B cell (primary cell): ENCODE results near the gene ZFHX2. TPM values are rescaled to one million over a fixed set of nuclear protein-coding genes. Genes with fewer than 3 reads are reported as not detected.
A peak's percentile ranks its signal among the peaks of the same experiment; 100 is the strongest.

ENCODE experiments used
- ATAC-seq: fragments of 200-7000 bp; cut with Tn5 transposase; one replicate; pipeline ENCODE4 v1.10.0; 2021; ENCODE audit warnings: low read depth, mild to moderate bottlenecking, moderate number of reproducible peaks, moderate library complexity
- CTCF ChIA-PET: fragments of 350-600 bp; sonication (Branson Sonifier 250); formaldehyde crosslinking; loops from one replicate; lab custom pipeline; 2021; ENCODE audit warnings: antibody characterized with exemption, inconsistent platforms; lab: Charles Lee
- POLR2A ChIA-PET: fragments of 350-600 bp; sonication (Branson Sonifier 250); formaldehyde crosslinking; loops from one replicate; lab custom pipeline; 2021; ENCODE audit warnings: antibody characterized with exemption; lab: Charles Lee
- DNase-seq: peaks from one replicate; pipeline ENCODE4 v3.0.0; 2013
- H2AFZ ChIP-seq: 2 replicates; pipeline ENCODE4 v1.6.1; 2012; ENCODE audit warnings: mild to moderate bottlenecking, low read depth, low read length; ENCODE audit not compliant: insufficient read depth, poor library complexity, severe bottlenecking
- H3K27ac ChIP-seq, 2 donors: 1 replicate in 1 of 2; 2 replicates in 1 of 2; pipeline ENCODE4 v1.5.1; 2012 to 2013; ENCODE audit warnings: low read length in 2 of 2, mild to moderate bottlenecking in 2 of 2, moderate library complexity in 1 of 2
- H3K27me3 ChIP-seq, 4 experiments: fragments of 200-600 bp in 1 of 4; sonication (generic) in 1 of 4; replicated peaks in 1 of 4; 1 replicate in 2 of 4; 2 replicates in 2 of 4; pipeline versions ENCODE4 v1.6.1 to v1.7.0; 2013 to 2016; ENCODE audit warnings: low read length in 3 of 4, mild to moderate bottlenecking in 2 of 4, mixed read lengths in 1 of 4, moderate library complexity in 1 of 4; ENCODE audit not compliant: insufficient read depth in 4 of 4, control insufficient read depth in 3 of 4; ENCODE audit errors: control extremely low read depth in 1 of 4
- H3K36me3 ChIP-seq, 2 experiments: replicated peaks in 1 of 2; 1 replicate in 1 of 2; 2 replicates in 1 of 2; pipeline versions ENCODE4 v1.6.1 to v1.7.1; 2013; ENCODE audit warnings: low read length in 1 of 2; ENCODE audit not compliant: insufficient read depth in 2 of 2, control insufficient read depth in 1 of 2; ENCODE audit errors: control extremely low read depth in 1 of 2, extremely low read depth in 1 of 2
- H3K4me1 ChIP-seq, 2 donors: fragments of 200-600 bp in 1 of 2; sonication (generic) in 1 of 2; 1 replicate in 1 of 2; 2 replicates in 1 of 2; pipeline versions ENCODE4 v1.5.1 to v1.6.1; 2013 to 2017; ENCODE audit warnings: low read length in 2 of 2; ENCODE audit not compliant: control insufficient read depth in 2 of 2, insufficient read depth in 2 of 2
- H3K4me2 ChIP-seq: replicated peaks from 2 replicates; pipeline ENCODE3; 2012; ENCODE audit warnings: mild to moderate bottlenecking, low read depth, low read length; ENCODE audit not compliant: poor library complexity, severe bottlenecking
- H3K4me3 ChIP-seq, 5 experiments: fragments of 200-600 bp in 1 of 5; sonication (generic) in 1 of 5; 1 replicate in 3 of 5; 2 replicates in 2 of 5; pipeline versions ENCODE4 v1.5.1 to v1.7.0; 2011 to 2016; ENCODE audit warnings: low read length in 4 of 5, mild to moderate bottlenecking in 4 of 5, low read depth in 2 of 5, control low read depth in 1 of 5, moderate library complexity in 1 of 5; ENCODE audit not compliant: insufficient read depth in 1 of 5; ENCODE audit errors: control extremely low read depth in 1 of 5, extremely low read depth in 1 of 5
- H3K79me2 ChIP-seq: fragments of 200-600 bp; sonication (generic); one replicate; pipeline ENCODE4 v1.6.0; 2016; ENCODE audit warnings: low read length; ENCODE audit not compliant: control insufficient read depth, insufficient read depth
- H3K9ac ChIP-seq: fragments of 200-600 bp; sonication (generic); 2 replicates; pipeline ENCODE4 v1.6.1; 2017; ENCODE audit warnings: mild to moderate bottlenecking, low read length, moderate library complexity
- H3K9me3 ChIP-seq, 3 donors: one replicate each; pipeline versions ENCODE4 v1.6.1 to v1.7.1; 2013; ENCODE audit warnings: low read length in 2 of 3; ENCODE audit not compliant: control insufficient read depth in 2 of 3, insufficient read depth in 1 of 3; ENCODE audit errors: control extremely low read depth in 1 of 3
- H4K20me1 ChIP-seq: 2 replicates; pipeline ENCODE4 v1.6.0; 2012; ENCODE audit warnings: mild to moderate bottlenecking, low read length; ENCODE audit not compliant: insufficient read depth, control insufficient read depth, poor library complexity, severe bottlenecking
- H3K27ac Mint-ChIP-seq: one replicate; pipeline ENCODE4 v1.8.0; 2021; ENCODE audit warnings: mixed read lengths
- H3K27me3 Mint-ChIP-seq: one replicate; pipeline ENCODE4 v1.8.0; 2021; ENCODE audit warnings: mixed read lengths
- H3K4me1 Mint-ChIP-seq: one replicate; pipeline ENCODE4 v1.8.0; 2021; ENCODE audit warnings: mixed read lengths
- H3K4me3 Mint-ChIP-seq: one replicate; pipeline ENCODE4 v1.8.0; 2021; ENCODE audit warnings: mixed read lengths
- H3K9me3 Mint-ChIP-seq: one replicate; pipeline ENCODE4 v1.8.0; 2022; ENCODE audit warnings: mixed read lengths; ENCODE audit not compliant: insufficient read depth
- EZH2 ChIP-seq: IDR thresholded peaks from 2 replicates; pipeline ENCODE4 v1.6.1; 2012; ENCODE audit warnings: borderline replicate concordance, low read depth, mild to moderate bottlenecking, moderate library complexity, low read length; ENCODE audit not compliant: insufficient read depth, poor library complexity, severe bottlenecking
- WGBS: methylation state at CpG from one replicate; pipeline ENCODE4 v1.1.5; 2013; ENCODE audit warnings: missing lambda C conversion rate; ENCODE audit not compliant: insufficient coverage; 5-methylcytosine and 5-hydroxymethylcytosine counted together
- intact Hi-C: fragments of 100-400 bp; cut with micrococcal nuclease; formaldehyde crosslinking; loops from one replicate; pipeline ENCODE4 v1.10.0; 2022
- polyA plus RNA-seq: library from polyadenylated mRNA; depleted of rRNA; stranded (reverse); fragments of >200 nt; gene quantifications from 2 replicates; pipeline ENCODE4 v1.2.3, GENCODE V29; 2012
- total RNA-seq, 2 donors: library from RNA; stranded (reverse); fragments of 120-200 nt in 1 of 2; gene quantifications; 1 replicate in 1 of 2; 2 replicates in 1 of 2; pipeline versions ENCODE4 v1.2.3 to v1.2.4, GENCODE V29; 2013 to 2022
- TF ChIP-seq, protein P1 (sequence below): fragments of 200-600 bp; IDR thresholded peaks from one replicate; pipeline ENCODE4 v1.8.0; 2022; ENCODE audit warnings: antibody characterized with exemption, mild to moderate bottlenecking

Gene ZFHX2
- total and polyA plus RNA-seq, 2 donors (not counting 1 experiment from before 2014, with no cell fraction given) = 0.21 to 2.5 TPM

DNA sequence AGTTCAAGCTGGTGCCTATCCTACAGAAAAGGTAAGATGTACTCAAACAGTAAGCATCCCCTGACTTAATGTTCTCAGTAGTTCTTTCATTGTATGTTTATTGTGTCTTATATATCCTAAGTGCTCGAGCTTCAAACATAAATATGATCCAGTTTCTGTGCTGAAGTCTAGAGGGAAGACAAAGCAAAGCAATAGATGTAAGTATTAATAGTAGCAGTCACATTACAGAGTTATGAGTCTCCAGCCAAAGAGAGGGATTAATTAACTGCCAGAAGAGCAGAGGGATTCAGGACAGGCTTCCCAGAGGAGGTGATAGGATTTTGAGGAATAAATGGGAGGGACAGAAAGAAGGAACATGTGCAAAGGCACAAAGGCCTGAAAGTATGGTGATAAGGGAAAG lies 80.6 kb downstream of the ZFHX2 start:
- Mint-ChIP-seq H3K4me1 (peaks cover 7% of the 10 kb centered on the region), H3K4me3 (peak overlapping the region; percentile 62), H3K9me3 (no peaks in the 10 kb centered on the region), H3K27me3 (peaks cover 3% of the 10 kb centered on the region), H3K27ac (peak overlapping the region; percentile 50)
- peaks cover 0 to 6% (median 0%) of the 10 kb centered on the region in 3 donors for H3K9me3 ChIP-seq
- CTCF ChIA-PET = interaction anchor here (1.6 kb wide), 1 partner anchor 89 kb away, joined by 8 read pairs; no protein-coding TSS in a partner anchor
- H3K4me3 ChIP-seq = no peak overlapping the region
- peaks cover 11 to 15% of the 10 kb centered on the region in 2 donors for H3K4me1 ChIP-seq
- no peak for ATAC-seq
- no CpG with 5 or more reads among the region's 1 CpG for WGBS
- no peak for DNase-seq
- H3K27ac ChIP-seq = no peak overlapping the region
- peaks cover 11 to 41% of the 10 kb centered on the region in 2 experiments for H3K36me3 ChIP-seq
- no peaks in the 10 kb centered on the region for H3K27me3 ChIP-seq
- peaks cover 6% of the 10 kb centered on the region for H4K20me1 ChIP-seq
- H3K9ac ChIP-seq = no peak overlapping the region
- intact Hi-C loops = no loop called here
- H3K4me2 ChIP-seq = no peak overlapping the region
- POLR2A ChIA-PET = interaction anchor here (0.5 kb wide), 1 partner anchor 81 kb away, joined by 5 read pairs; the partner anchor contains the start of gene ZFHX2
- H2AFZ ChIP-seq = no peak overlapping the region
- no peak for TF ChIP-seq EZH2
- TF ChIP-seq, protein P1, sequence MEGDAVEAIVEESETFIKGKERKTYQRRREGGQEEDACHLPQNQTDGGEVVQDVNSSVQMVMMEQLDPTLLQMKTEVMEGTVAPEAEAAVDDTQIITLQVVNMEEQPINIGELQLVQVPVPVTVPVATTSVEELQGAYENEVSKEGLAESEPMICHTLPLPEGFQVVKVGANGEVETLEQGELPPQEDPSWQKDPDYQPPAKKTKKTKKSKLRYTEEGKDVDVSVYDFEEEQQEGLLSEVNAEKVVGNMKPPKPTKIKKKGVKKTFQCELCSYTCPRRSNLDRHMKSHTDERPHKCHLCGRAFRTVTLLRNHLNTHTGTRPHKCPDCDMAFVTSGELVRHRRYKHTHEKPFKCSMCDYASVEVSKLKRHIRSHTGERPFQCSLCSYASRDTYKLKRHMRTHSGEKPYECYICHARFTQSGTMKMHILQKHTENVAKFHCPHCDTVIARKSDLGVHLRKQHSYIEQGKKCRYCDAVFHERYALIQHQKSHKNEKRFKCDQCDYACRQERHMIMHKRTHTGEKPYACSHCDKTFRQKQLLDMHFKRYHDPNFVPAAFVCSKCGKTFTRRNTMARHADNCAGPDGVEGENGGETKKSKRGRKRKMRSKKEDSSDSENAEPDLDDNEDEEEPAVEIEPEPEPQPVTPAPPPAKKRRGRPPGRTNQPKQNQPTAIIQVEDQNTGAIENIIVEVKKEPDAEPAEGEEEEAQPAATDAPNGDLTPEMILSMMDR = no peak
- peaks cover 18% of the 10 kb centered on the region for H3K79me2 ChIP-seq

Other genes with a start within 250 kb of the ZFHX2 start
- gene PPP1R3E, start 248.9 kb downstream of the ZFHX2 start, total RNA-seq = 74.8 and 76.7 TPM in 2 replicates
- gene PPP1R3E, start 248.9 kb downstream of the ZFHX2 start, polyA plus RNA-seq = 56.9 and 57.2 TPM in 2 replicates
- gene BCL2L2, start 244.9 kb downstream of the ZFHX2 start, total RNA-seq = 12.9 and 17.8 TPM in 2 replicates
- 5.4 and 8.2 TPM in 2 replicates for gene BCL2L2, start 244.9 kb downstream of the ZFHX2 start, polyA plus RNA-seq
- 280 and 293 TPM in 2 replicates for gene PABPN1, start 230.3 kb downstream of the ZFHX2 start, total RNA-seq
- gene PABPN1, start 230.3 kb downstream of the ZFHX2 start, polyA plus RNA-seq = 283 and 341 TPM in 2 replicates
- gene SLC22A17, start 198.9 kb downstream of the ZFHX2 start, total RNA-seq = 0.89 and 0.97 TPM in 2 replicates
- 0.92 and 0.97 TPM in 2 replicates for gene SLC22A17, start 198.9 kb downstream of the ZFHX2 start, polyA plus RNA-seq
- gene EFS, start 186.6 kb downstream of the ZFHX2 start, total RNA-seq = not detected in 2 replicates
- gene EFS, start 186.6 kb downstream of the ZFHX2 start, polyA plus RNA-seq = not detected in 2 replicates
- not detected in 2 replicates for gene IL25, start 179.0 kb downstream of the ZFHX2 start, total RNA-seq
- not detected in 2 replicates for gene IL25, start 179.0 kb downstream of the ZFHX2 start, polyA plus RNA-seq
- not detected in 2 replicates for gene CMTM5, start 174.7 kb downstream of the ZFHX2 start, total RNA-seq
- 0.18 and 1.0 TPM in 2 replicates for gene CMTM5, start 174.7 kb downstream of the ZFHX2 start, polyA plus RNA-seq
- gene MYH6, start 143.5 kb downstream of the ZFHX2 start, total RNA-seq = not detected in 2 replicates
- gene MYH6, start 143.5 kb downstream of the ZFHX2 start, polyA plus RNA-seq = not detected in 2 replicates
- gene MYH7, start 116.1 kb downstream of the ZFHX2 start, total RNA-seq = not detected in 2 replicates
- not detected in 2 replicates for gene MYH7, start 116.1 kb downstream of the ZFHX2 start, polyA plus RNA-seq
- 81.8 and 84.4 TPM in 2 replicates for gene NGDN, start 82.1 kb downstream of the ZFHX2 start, total RNA-seq
- 66.7 and 138 TPM in 2 replicates for gene NGDN, start 82.1 kb downstream of the ZFHX2 start, polyA plus RNA-seq
- 21.4 and 21.5 TPM in 2 replicates for gene THTPA, start 4.5 kb upstream of the ZFHX2 start, total RNA-seq
- 10.7 and 17.0 TPM in 2 replicates for gene THTPA, start 4.5 kb upstream of the ZFHX2 start, polyA plus RNA-seq
- gene AP1G2, start 16.0 kb upstream of the ZFHX2 start, total RNA-seq = 627 and 648 TPM in 2 replicates
- gene AP1G2, start 16.0 kb upstream of the ZFHX2 start, polyA plus RNA-seq = 1,185 and 1,300 TPM in 2 replicates
- gene JPH4, start 27.0 kb upstream of the ZFHX2 start, total RNA-seq = not detected in 2 replicates
- gene JPH4, start 27.0 kb upstream of the ZFHX2 start, polyA plus RNA-seq = not detected in 2 replicates
- not detected in 2 replicates for gene DHRS2, start 84.6 kb upstream of the ZFHX2 start, total RNA-seq
- gene DHRS2, start 84.6 kb upstream of the ZFHX2 start, polyA plus RNA-seq = 0.01 TPM in 1 of 2 replicates, not detected in the other